HG03457 (cell line): ENCODE measurements around the gene SAT1.
"Not testable (repeated sequence)": the region's sequence is repeated elsewhere in the genome, so short reads cannot be mapped to it uniquely, and the experiment has no call there.

Experiments used
- ATAC-seq: cut with Tn5 transposase; IDR thresholded peaks from one replicate; pipeline ENCODE4 v1.9.1; 2021; ENCODE audit warnings: moderate number of reproducible peaks; ENCODE audit not compliant: unreplicated experiment

Gene SAT1

GRCh38 chrX:23782863-23783588 is at the start of gene SAT1:
Gene SAT1 (plus strand): TSS chrX:23783173. CDS start chrX:23783352, 179 bp downstream.
- ATAC-seq, result peak; percentile 83

- ATAC-seq, result no peak
Measured at GRCh38 chrX:23736030-23736429, 46.9 kb upstream of the SAT1 start.

GRCh38 chrX:23737413-23737812 is 45.6 kb upstream of the SAT1 start:
- no peak for ATAC-seq

GRCh38 chrX:23742174-23742696 is 40.7 kb upstream of the SAT1 start:
- no peak for ATAC-seq

- peak; percentile 88 for ATAC-seq
Measured at GRCh38 chrX:23742697-23743622, 40.0 kb upstream of the SAT1 start, which contains the start of gene ACOT9. Gene ACOT9 (minus strand): TSS chrX:23743276. CDS start chrX:23743144, 132 bp downstream.

GRCh38 chrX:23743623-23743971 is 39.4 kb upstream of the SAT1 start:
- ATAC-seq, result not testable (repeated sequence)

GRCh38 chrX:23745786-23746185 is 37.2 kb upstream of the SAT1 start:
- ATAC-seq, result no peak

GRCh38 chrX:23749129-23749528 is 33.8 kb upstream of the SAT1 start:
- no peak for ATAC-seq

- ATAC-seq, result no peak
Measured at GRCh38 chrX:23749576-23749975, 33.4 kb upstream of the SAT1 start.

- ATAC-seq, result no peak
Measured at GRCh38 chrX:23752740-23753415, 30.1 kb upstream of the SAT1 start.

GRCh38 chrX:23754664-23755063 is 28.3 kb upstream of the SAT1 start:
- no peak for ATAC-seq

GRCh38 chrX:23756165-23756564 is 26.8 kb upstream of the SAT1 start:
- ATAC-seq, result no peak

- no peak for ATAC-seq
Measured at GRCh38 chrX:23759821-23760220, 23.2 kb upstream of the SAT1 start.

GRCh38 chrX:23764188-23764984 is 18.6 kb upstream of the SAT1 start:
- no peak for ATAC-seq

GRCh38 chrX:23765449-23765848 is 17.5 kb upstream of the SAT1 start:
- ATAC-seq, result no peak

GRCh38 chrX:23765868-23766267 is 17.1 kb upstream of the SAT1 start:
- ATAC-seq, result no peak

- no peak for ATAC-seq
Measured at GRCh38 chrX:23766650-23767551, 16.1 kb upstream of the SAT1 start.

GRCh38 chrX:23770142-23770541 is 12.8 kb upstream of the SAT1 start:
- no peak for ATAC-seq

- not testable (repeated sequence) for ATAC-seq
Measured at GRCh38 chrX:23771086-23771485, 11.9 kb upstream of the SAT1 start.
